Panc1 (cell line): Measurements from ENCODE around the gene SOAT1. TPM values are rescaled to one million over a fixed set of nuclear protein-coding genes. Genes with fewer than 3 reads are reported as not detected.
"Not testable (repeated sequence)": the region's sequence is repeated elsewhere in the genome, so short reads cannot be mapped to it uniquely, and the experiment has no call there.

Experiments
- ATAC-seq: fragments of 200-7000 bp; cut with Tn5 transposase; 2 replicates; pipeline ENCODE4 v1.9.1; 2020; ENCODE audit warnings: mild to moderate bottlenecking, moderate library complexity
- BruUV-seq: library from RNA; stranded (reverse); fragments of 400-500 nt; replicated peaks from 2 replicates; lab custom pipeline; 2021; lab: Mats Ljungman, UMichigan
- CTCF ChIA-PET: fragments of 300-600 bp; sonication (Branson Sonifier 250); formaldehyde crosslinking; loops from one replicate; lab custom pipeline; 2022; ENCODE audit warnings: antibody characterized with exemption; lab: Charles Lee
- POLR2A ChIA-PET: fragments of 300-600 bp; sonication (Branson Sonifier 250); formaldehyde crosslinking; loops from one replicate; lab custom pipeline; 2022; ENCODE audit warnings: antibody characterized with exemption; lab: Charles Lee
- DNase-seq: peaks from one replicate; pipeline ENCODE4 v3.0.0-alpha.2; 2010; ENCODE audit warnings: low read depth, low spot score
- H3K27ac ChIP-seq: 2 replicates; pipeline ENCODE4 v1.5.1; 2011; ENCODE audit warnings: mild to moderate bottlenecking, low read length, inconsistent platforms
- H3K27me3 ChIP-seq: fragments of 200-500 bp; sonication (Bioruptor generic); 2 replicates; pipeline ENCODE4 v1.6.0; 2014; ENCODE audit warnings: low read length, inconsistent platforms; ENCODE audit not compliant: control insufficient read depth, insufficient read depth
- H3K36me3 ChIP-seq: fragments of 200-500 bp; sonication (Bioruptor generic); 2 replicates; pipeline ENCODE4 v1.5.1; 2014; ENCODE audit warnings: inconsistent platforms, mild to moderate bottlenecking, low read length, moderate library complexity; ENCODE audit not compliant: control insufficient read depth, insufficient read depth
- H3K4me1 ChIP-seq: 2 replicates; pipeline ENCODE4 v1.5.1; 2011; ENCODE audit warnings: inconsistent platforms, mild to moderate bottlenecking, low read length, moderate library complexity; ENCODE audit not compliant: control insufficient read depth, insufficient read depth
- H3K4me3 ChIP-seq, 2 experiments: 2 replicates each; pipeline ENCODE4 v1.5.1; 2011 to 2012; ENCODE audit warnings: low read depth in 2 of 2, low read length in 2 of 2, mild to moderate bottlenecking in 2 of 2, inconsistent platforms in 1 of 2, moderate library complexity in 1 of 2
- H3K9me3 ChIP-seq: fragments of 200-500 bp; sonication (Bioruptor generic); 2 replicates; pipeline ENCODE4 v1.5.1; 2014; ENCODE audit warnings: low read depth, mild to moderate bottlenecking, inconsistent platforms, low read length, moderate library complexity; ENCODE audit not compliant: control insufficient read depth, insufficient read depth
- POLR2AphosphoS5 ChIP-seq: IDR thresholded peaks from 2 replicates; pipeline ENCODE4 v1.6.1; 2012; ENCODE audit warnings: mild to moderate bottlenecking, low read depth, low read length, moderate library complexity
- SIN3A ChIP-seq: IDR thresholded peaks from 2 replicates; pipeline ENCODE4 v1.6.1; 2012; ENCODE audit warnings: low read depth, mild to moderate bottlenecking, low read length, moderate library complexity, borderline replicate concordance; ENCODE audit not compliant: insufficient read depth
- TCF7L2 ChIP-seq: IDR thresholded peaks from 2 replicates; pipeline ENCODE4 v1.6.1; 2011; ENCODE audit warnings: mild to moderate bottlenecking, low read depth, low read length, inconsistent platforms
- in situ Hi-C: cut with HindIII; loops from 2 replicates; pipeline ENCODE4 v1.10.0; 2016; ENCODE audit warnings: low sequenced_read_pairs, low pct_unique_long_range_greater_than_20kb
- intact Hi-C: fragments of 100-400 bp; cut with micrococcal nuclease; formaldehyde crosslinking; loops from one replicate; pipeline ENCODE4 v1.10.0; 2022; ENCODE audit not compliant: unreplicated experiment
- total RNA-seq: library from RNA; stranded (reverse); gene quantifications from one replicate; pipeline ENCODE4 v1.2.1, GENCODE V29; 2021; ENCODE audit not compliant: unreplicated experiment
- TF ChIP-seq, protein P1 (sequence below): fragments of 450-650 bp; IDR thresholded peaks from 2 replicates; pipeline ENCODE4 v1.5.1; 2017; ENCODE audit warnings: mild to moderate bottlenecking
- TF ChIP-seq, protein P2 (sequence below), 2 experiments: IDR thresholded peaks; 2 replicates each; pipeline ENCODE4 v1.6.1; 2011 to 2012; ENCODE audit warnings: low read depth in 2 of 2, control low read depth in 1 of 2, low read length in 1 of 2, mild to moderate bottlenecking in 1 of 2, moderate library complexity in 1 of 2; ENCODE audit not compliant: insufficient read depth in 1 of 2

SOAT1 gene
- total RNA-seq, 1 experiment from 2014 or later = 57.2 TPM

DNA sequence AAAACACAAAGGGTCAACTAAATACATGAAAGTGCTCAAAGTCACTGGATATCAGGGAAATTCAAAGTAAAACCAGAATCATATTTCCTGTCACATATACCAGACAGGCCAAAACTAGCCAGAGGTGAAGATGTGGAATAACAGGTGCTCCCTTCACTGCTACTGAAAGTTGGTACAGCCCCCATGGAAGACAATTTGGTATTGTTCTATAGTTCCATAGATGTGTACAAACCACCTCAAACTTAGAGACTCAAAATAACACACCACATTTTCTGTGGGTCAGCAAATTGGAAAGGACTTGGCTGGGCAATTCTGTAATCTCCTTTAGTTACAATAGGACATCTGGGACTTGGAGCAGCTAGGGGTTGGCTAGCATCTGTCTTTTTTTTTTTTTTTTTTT lies 24.5 kb upstream of the SOAT1 start:
- ChIA-PET CTCF (no interaction called here), POLR2A (no interaction called here)
- Histone ChIP-seq H3K27me3 (no peaks in the 10 kb centered on the region), H3K4me3 (no peak overlapping the region), H3K9me3 (no peaks in the 10 kb centered on the region), H3K36me3 (no peaks in the 10 kb centered on the region), H3K4me1 (no peaks in the 10 kb centered on the region), H3K27ac (no peak overlapping the region)
- no TSS peak for BruUV-seq
- ATAC-seq (no peak), DNase-seq (no peak)
- intact Hi-C loops = no loop called here
- in situ Hi-C loops = no loop called here
- TF ChIP-seq POLR2AphosphoS5 = no peak
- TF ChIP-seq, protein P1, sequence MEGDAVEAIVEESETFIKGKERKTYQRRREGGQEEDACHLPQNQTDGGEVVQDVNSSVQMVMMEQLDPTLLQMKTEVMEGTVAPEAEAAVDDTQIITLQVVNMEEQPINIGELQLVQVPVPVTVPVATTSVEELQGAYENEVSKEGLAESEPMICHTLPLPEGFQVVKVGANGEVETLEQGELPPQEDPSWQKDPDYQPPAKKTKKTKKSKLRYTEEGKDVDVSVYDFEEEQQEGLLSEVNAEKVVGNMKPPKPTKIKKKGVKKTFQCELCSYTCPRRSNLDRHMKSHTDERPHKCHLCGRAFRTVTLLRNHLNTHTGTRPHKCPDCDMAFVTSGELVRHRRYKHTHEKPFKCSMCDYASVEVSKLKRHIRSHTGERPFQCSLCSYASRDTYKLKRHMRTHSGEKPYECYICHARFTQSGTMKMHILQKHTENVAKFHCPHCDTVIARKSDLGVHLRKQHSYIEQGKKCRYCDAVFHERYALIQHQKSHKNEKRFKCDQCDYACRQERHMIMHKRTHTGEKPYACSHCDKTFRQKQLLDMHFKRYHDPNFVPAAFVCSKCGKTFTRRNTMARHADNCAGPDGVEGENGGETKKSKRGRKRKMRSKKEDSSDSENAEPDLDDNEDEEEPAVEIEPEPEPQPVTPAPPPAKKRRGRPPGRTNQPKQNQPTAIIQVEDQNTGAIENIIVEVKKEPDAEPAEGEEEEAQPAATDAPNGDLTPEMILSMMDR = no peak
- no peak for TF ChIP-seq TCF7L2
- no peak for TF ChIP-seq SIN3A
- TF ChIP-seq, protein P2, sequence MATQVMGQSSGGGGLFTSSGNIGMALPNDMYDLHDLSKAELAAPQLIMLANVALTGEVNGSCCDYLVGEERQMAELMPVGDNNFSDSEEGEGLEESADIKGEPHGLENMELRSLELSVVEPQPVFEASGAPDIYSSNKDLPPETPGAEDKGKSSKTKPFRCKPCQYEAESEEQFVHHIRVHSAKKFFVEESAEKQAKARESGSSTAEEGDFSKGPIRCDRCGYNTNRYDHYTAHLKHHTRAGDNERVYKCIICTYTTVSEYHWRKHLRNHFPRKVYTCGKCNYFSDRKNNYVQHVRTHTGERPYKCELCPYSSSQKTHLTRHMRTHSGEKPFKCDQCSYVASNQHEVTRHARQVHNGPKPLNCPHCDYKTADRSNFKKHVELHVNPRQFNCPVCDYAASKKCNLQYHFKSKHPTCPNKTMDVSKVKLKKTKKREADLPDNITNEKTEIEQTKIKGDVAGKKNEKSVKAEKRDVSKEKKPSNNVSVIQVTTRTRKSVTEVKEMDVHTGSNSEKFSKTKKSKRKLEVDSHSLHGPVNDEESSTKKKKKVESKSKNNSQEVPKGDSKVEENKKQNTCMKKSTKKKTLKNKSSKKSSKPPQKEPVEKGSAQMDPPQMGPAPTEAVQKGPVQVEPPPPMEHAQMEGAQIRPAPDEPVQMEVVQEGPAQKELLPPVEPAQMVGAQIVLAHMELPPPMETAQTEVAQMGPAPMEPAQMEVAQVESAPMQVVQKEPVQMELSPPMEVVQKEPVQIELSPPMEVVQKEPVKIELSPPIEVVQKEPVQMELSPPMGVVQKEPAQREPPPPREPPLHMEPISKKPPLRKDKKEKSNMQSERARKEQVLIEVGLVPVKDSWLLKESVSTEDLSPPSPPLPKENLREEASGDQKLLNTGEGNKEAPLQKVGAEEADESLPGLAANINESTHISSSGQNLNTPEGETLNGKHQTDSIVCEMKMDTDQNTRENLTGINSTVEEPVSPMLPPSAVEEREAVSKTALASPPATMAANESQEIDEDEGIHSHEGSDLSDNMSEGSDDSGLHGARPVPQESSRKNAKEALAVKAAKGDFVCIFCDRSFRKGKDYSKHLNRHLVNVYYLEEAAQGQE (IDR thresholded peaks at IDR 0.05; ENCODE audit: insufficient read depth in 1 of 2, low read depth in 2 of 2, low read length in 1 of 2) = no peak

- BruUV-seq, POLR2A ChIA-PET, intact Hi-C loops: not testable (repeated sequence)
Observed at GRCh38 chr1:179274424-179274823, 19.2 kb upstream of the SOAT1 start.

GRCh38 chr1:179278920-179279319 lies 14.7 kb upstream of the SOAT1 start:
- TF ChIP-seq POLR2AphosphoS5 (no peak), SIN3A (no peak), TCF7L2 (no peak)
- TF ChIP-seq, protein P2 (IDR thresholded peaks at IDR 0.05; ENCODE audit: insufficient read depth in 1 of 2, low read depth in 2 of 2, low read length in 1 of 2) = no peak
- TF ChIP-seq, protein P1 = no peak

More at GRCh38 chr1:179274424-179274823, 19.2 kb upstream of the SOAT1 start:
- in situ Hi-C loops, H3K27ac ChIP-seq, DNase-seq, H3K4me3 ChIP-seq, H3K36me3 ChIP-seq, H3K9me3 ChIP-seq, H3K27me3 ChIP-seq, CTCF ChIA-PET, ATAC-seq, H3K4me1 ChIP-seq: not testable (repeated sequence)

More at GRCh38 chr1:179278920-179279319, 14.7 kb upstream of the SOAT1 start:
- Histone ChIP-seq H3K4me1 (no peaks in the 10 kb centered on the region), H3K9me3 (no peaks in the 10 kb centered on the region), H3K36me3 (no peaks in the 10 kb centered on the region), H3K27me3 (no peaks in the 10 kb centered on the region), H3K27ac (no peak overlapping the region), H3K4me3 (no peak overlapping the region)
- ChIA-PET CTCF (no interaction called here), POLR2A (interaction anchor here (0.6 kb wide), 1 partner anchor 1467 kb away, joined by 19 read pairs; no protein-coding TSS in a partner anchor)
- ATAC-seq (no peak), DNase-seq (no peak)
- in situ Hi-C loops (no loop called here), intact Hi-C loops (no loop called here)
- no TSS peak for BruUV-seq
